Parathyroid adenoma (tissue), 2 donors: Measurements from ENCODE around the gene SNTN.

Experiments used
- H2AFZ ChIP-seq: fragments of 300-600 bp; sonication (generic); one replicate; pipeline ENCODE4 v1.7.0; 2017; ENCODE audit warnings: antibody characterized with exemption, mild to moderate bottlenecking
- H3K27ac ChIP-seq: fragments of 300-600 bp; sonication (generic); one replicate; pipeline ENCODE4 v1.7.0; 2017
- H3K27me3 ChIP-seq: fragments of 300-600 bp; sonication (generic); one replicate; pipeline ENCODE4 v1.7.0; 2017; ENCODE audit warnings: low read length; ENCODE audit not compliant: control insufficient read depth, insufficient read depth
- H3K36me3 ChIP-seq: fragments of 300-600 bp; sonication (generic); one replicate; pipeline ENCODE4 v1.7.0; 2017; ENCODE audit warnings: low read length; ENCODE audit not compliant: control insufficient read depth, insufficient read depth
- H3K4me1 ChIP-seq: fragments of 300-600 bp; sonication (generic); one replicate; pipeline ENCODE4 v1.7.0; 2017; ENCODE audit warnings: control low read depth
- H3K4me2 ChIP-seq: fragments of 300-600 bp; sonication (generic); one replicate; pipeline ENCODE4 v1.7.0; 2017; ENCODE audit warnings: low read length
- H3K4me3 ChIP-seq: fragments of 300-600 bp; sonication (generic); one replicate; pipeline ENCODE4 v1.7.0; 2017; ENCODE audit warnings: low read depth, low read length
- H3K79me2 ChIP-seq: fragments of 300-600 bp; sonication (generic); one replicate; pipeline ENCODE4 v1.7.0; 2017; ENCODE audit warnings: control low read depth
- H3K9ac ChIP-seq: fragments of 300-600 bp; sonication (generic); one replicate; pipeline ENCODE4 v1.7.0; 2017; ENCODE audit warnings: mild to moderate bottlenecking
- H3K9me3 ChIP-seq: fragments of 300-600 bp; sonication (generic); one replicate; pipeline ENCODE4 v1.7.0; 2017; ENCODE audit warnings: low read length; ENCODE audit not compliant: control insufficient read depth
- TF ChIP-seq, protein P1 (sequence below): fragments of 300-600 bp; sonication (generic); IDR thresholded peaks from one replicate; pipeline ENCODE4 v1.7.0; 2017; ENCODE audit warnings: antibody characterized with exemption, mild to moderate bottlenecking
- donor health status: primary hyperparathyroidism.

SNTN gene

DNA sequence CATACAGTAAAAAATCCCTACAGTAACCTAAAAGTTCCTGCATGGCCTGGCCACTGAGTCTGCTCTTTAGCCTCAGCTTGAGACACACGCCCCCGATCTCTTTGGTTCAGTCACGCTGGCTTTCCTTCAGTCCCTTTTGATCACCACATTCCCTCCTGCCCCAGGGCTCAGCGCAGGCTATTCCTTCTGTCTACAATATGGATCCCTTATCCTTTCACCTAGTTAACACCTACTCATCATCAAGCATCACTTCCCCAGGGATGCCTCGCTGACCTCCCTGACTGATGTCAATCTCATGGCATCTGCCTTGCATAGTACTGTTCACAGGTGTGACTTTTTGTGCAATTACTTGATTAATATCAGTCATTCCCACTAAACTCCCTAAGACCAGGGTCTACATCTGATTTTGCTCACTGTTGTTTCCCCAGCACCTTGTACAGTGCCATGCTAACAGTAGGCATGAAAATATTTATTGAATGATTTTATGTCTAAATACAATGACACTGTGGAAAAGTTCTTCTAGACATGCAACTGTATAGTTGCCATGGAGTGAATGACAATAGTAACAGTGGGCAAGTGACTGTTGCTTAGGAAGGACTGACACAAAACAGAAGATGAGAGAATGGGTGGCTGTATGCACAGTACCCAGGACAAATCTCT is at the start of gene SNTN:
Gene SNTN, plus strand, starts transcription at position 610 of the 660 bp plus-strand sequence. Its CDS starts 13 bp downstream, at position 623.
- H3K9ac ChIP-seq = no peak within 1 kb of the TSS
- no peak within 1 kb of the TSS for H3K4me3 ChIP-seq
- no peaks in the 10 kb centered on the region for H3K36me3 ChIP-seq
- H3K27ac ChIP-seq = no peak within 1 kb of the TSS
- no peaks in the 10 kb centered on the region for H3K27me3 ChIP-seq
- no peaks in the 10 kb centered on the region for H3K79me2 ChIP-seq
- no peaks in the 10 kb centered on the region for H3K9me3 ChIP-seq
- no peaks in the 10 kb centered on the region for H3K4me1 ChIP-seq
- no peak within 1 kb of the TSS for H2AFZ ChIP-seq
- TF ChIP-seq, protein P1, sequence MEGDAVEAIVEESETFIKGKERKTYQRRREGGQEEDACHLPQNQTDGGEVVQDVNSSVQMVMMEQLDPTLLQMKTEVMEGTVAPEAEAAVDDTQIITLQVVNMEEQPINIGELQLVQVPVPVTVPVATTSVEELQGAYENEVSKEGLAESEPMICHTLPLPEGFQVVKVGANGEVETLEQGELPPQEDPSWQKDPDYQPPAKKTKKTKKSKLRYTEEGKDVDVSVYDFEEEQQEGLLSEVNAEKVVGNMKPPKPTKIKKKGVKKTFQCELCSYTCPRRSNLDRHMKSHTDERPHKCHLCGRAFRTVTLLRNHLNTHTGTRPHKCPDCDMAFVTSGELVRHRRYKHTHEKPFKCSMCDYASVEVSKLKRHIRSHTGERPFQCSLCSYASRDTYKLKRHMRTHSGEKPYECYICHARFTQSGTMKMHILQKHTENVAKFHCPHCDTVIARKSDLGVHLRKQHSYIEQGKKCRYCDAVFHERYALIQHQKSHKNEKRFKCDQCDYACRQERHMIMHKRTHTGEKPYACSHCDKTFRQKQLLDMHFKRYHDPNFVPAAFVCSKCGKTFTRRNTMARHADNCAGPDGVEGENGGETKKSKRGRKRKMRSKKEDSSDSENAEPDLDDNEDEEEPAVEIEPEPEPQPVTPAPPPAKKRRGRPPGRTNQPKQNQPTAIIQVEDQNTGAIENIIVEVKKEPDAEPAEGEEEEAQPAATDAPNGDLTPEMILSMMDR = no peak
- no peak within 1 kb of the TSS for H3K4me2 ChIP-seq

DNA sequence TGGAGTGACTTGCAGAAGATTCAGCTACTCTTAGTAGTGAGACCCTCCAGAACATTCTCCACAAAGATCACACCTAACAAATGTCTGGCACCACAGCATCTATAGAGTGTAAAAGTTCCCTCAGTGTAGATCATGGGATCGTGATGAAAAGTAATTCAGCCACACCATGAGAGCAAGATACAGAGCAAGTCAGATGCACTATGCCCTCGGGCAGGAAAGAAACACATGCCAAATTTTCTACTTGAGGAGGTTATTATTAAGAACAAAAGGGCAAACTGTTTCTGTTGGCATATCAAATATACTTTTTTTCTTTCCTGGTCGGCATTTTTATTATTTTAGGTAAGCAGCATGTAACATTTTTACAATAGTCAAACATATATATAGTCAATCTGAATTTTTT is 44.8 kb upstream of the SNTN start:
- no peaks in the 10 kb centered on the region for H3K4me1 ChIP-seq
- no peak overlapping the region for H3K4me3 ChIP-seq
- H3K9me3 ChIP-seq = no peaks in the 10 kb centered on the region
- H2AFZ ChIP-seq = no peak overlapping the region
- H3K79me2 ChIP-seq = no peaks in the 10 kb centered on the region
- no peak overlapping the region for H3K27ac ChIP-seq
- H3K27me3 ChIP-seq = no peaks in the 10 kb centered on the region
- TF ChIP-seq, protein P1 = no peak
- H3K4me2 ChIP-seq = no peak overlapping the region
- no peak overlapping the region for H3K9ac ChIP-seq
- H3K36me3 ChIP-seq = no peaks in the 10 kb centered on the region

DNA sequence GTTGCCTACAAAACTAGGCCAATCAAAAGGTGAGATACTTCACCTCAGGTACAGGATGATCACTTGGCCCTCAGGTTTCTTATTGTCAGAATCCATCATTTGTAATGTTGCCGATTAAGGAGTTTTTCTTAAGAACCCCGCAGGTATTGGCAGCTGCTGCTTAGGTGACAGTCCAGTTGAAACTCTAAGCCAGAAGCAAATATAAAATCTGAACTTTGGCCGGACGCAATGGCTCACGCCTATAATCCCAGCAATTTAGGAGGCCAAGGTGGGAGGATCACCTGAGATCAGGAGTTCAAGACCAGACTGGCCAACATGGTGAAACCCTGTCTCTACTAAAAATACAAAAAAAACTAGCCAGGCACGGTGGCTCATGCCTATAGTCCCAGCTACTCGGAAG is 43.1 kb upstream of the SNTN start:
- no peak overlapping the region for H3K9ac ChIP-seq
- H3K4me3 ChIP-seq = no peak overlapping the region
- H3K79me2 ChIP-seq = no peaks in the 10 kb centered on the region
- no peaks in the 10 kb centered on the region for H3K27me3 ChIP-seq
- H2AFZ ChIP-seq = no peak overlapping the region
- no peak overlapping the region for H3K27ac ChIP-seq
- TF ChIP-seq, protein P1 = no peak
- no peaks in the 10 kb centered on the region for H3K36me3 ChIP-seq
- H3K9me3 ChIP-seq = no peaks in the 10 kb centered on the region
- no peak overlapping the region for H3K4me2 ChIP-seq
- no peaks in the 10 kb centered on the region for H3K4me1 ChIP-seq

DNA sequence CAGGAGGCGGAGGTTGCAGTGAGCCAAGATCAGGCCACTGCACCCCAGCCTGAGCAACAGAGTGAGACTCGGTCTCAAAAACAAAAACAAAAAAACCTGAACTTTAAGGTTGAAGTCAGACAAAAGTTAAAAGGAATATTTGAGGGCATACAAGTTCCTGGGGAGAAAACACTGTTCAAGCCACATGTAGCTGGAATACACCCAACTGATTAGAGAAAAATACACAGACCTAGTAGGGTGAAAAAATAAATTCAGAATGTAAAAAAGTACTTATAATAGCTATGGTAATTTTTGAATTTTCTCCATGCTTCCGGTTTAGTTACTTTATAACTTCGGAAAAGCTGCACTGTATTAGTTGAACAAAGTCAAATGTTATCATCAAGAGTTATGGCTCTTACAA is 42.6 kb upstream of the SNTN start:
- no peaks in the 10 kb centered on the region for H3K4me1 ChIP-seq
- no peak overlapping the region for H2AFZ ChIP-seq
- no peaks in the 10 kb centered on the region for H3K27me3 ChIP-seq
- no peaks in the 10 kb centered on the region for H3K9me3 ChIP-seq
- no peak overlapping the region for H3K4me2 ChIP-seq
- H3K9ac ChIP-seq = no peak overlapping the region
- H3K36me3 ChIP-seq = no peaks in the 10 kb centered on the region
- TF ChIP-seq, protein P1 = no peak
- no peaks in the 10 kb centered on the region for H3K79me2 ChIP-seq
- no peak overlapping the region for H3K4me3 ChIP-seq
- no peak overlapping the region for H3K27ac ChIP-seq

DNA sequence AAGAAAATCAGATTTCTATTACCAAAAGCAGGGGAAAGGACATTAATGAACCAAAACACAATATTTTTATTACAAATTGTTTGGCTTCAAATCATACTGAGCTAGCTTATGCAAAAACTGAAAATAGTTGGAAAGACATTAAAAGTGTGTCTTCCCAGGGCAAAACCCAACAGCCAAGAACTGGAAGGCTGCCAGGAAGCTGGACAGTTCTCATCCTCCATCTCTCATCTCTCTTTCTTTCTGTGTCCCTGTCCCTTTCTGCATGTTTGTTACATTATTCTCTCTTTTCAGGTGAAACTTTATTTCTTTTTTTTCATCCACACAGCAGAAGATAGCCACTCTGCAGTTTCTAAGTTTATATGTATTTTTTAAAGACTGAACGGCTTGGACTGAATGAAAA is 41.1 kb upstream of the SNTN start:
- no peak overlapping the region for H3K4me3 ChIP-seq
- TF ChIP-seq, protein P1 = no peak
- no peaks in the 10 kb centered on the region for H3K27me3 ChIP-seq
- H3K4me1 ChIP-seq = no peaks in the 10 kb centered on the region
- H3K9me3 ChIP-seq = no peaks in the 10 kb centered on the region
- no peaks in the 10 kb centered on the region for H3K79me2 ChIP-seq
- H2AFZ ChIP-seq = no peak overlapping the region
- no peaks in the 10 kb centered on the region for H3K36me3 ChIP-seq
- no peak overlapping the region for H3K4me2 ChIP-seq
- no peak overlapping the region for H3K27ac ChIP-seq
- no peak overlapping the region for H3K9ac ChIP-seq
